Fibroblast of pulmonary artery (primary cell): ENCODE results near the gene YAF2.
"Not testable (repeated sequence)": the region's sequence is repeated elsewhere in the genome, so short reads cannot be mapped to it uniquely, and the experiment has no call there.

Experiments used
- DNase-seq: peaks from one replicate; pipeline ENCODE4 v3.0.0-alpha.2; 2010; ENCODE audit warnings: low read depth
- H3K4me3 ChIP-seq: replicated peaks from 2 replicates; pipeline ENCODE4 v1.5.1; 2011; ENCODE audit warnings: low read depth, mild to moderate bottlenecking, control low read depth, low read length, moderate library complexity
- TF ChIP-seq, protein P1 (sequence below): IDR thresholded peaks from 2 replicates; pipeline ENCODE4 v1.5.1; 2011; ENCODE audit warnings: mild to moderate bottlenecking, control low read depth, low read length, inconsistent platforms; ENCODE audit errors: missing control alignments

The YAF2 gene

DNA sequence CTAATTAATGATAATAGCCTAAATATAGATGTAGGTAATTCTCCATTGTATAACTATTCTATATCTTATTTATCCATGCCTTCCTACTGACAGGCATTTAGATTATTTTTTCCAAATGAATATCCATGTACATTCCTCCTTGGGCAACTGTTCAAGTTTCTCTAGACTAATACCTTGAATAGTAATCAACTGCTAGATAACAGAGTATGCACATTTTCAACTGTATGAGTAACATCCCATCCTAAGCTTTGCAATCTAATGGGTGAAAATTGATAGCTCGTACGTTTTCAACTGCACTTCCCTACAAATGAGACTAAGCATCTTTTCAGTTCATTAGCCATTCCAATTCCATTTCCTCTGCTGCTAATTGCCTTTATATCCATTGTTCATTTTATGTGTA, 37.0 kb downstream of the YAF2 start:
- no peak for DNase-seq
- TF ChIP-seq, protein P1, sequence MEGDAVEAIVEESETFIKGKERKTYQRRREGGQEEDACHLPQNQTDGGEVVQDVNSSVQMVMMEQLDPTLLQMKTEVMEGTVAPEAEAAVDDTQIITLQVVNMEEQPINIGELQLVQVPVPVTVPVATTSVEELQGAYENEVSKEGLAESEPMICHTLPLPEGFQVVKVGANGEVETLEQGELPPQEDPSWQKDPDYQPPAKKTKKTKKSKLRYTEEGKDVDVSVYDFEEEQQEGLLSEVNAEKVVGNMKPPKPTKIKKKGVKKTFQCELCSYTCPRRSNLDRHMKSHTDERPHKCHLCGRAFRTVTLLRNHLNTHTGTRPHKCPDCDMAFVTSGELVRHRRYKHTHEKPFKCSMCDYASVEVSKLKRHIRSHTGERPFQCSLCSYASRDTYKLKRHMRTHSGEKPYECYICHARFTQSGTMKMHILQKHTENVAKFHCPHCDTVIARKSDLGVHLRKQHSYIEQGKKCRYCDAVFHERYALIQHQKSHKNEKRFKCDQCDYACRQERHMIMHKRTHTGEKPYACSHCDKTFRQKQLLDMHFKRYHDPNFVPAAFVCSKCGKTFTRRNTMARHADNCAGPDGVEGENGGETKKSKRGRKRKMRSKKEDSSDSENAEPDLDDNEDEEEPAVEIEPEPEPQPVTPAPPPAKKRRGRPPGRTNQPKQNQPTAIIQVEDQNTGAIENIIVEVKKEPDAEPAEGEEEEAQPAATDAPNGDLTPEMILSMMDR = no peak

DNA sequence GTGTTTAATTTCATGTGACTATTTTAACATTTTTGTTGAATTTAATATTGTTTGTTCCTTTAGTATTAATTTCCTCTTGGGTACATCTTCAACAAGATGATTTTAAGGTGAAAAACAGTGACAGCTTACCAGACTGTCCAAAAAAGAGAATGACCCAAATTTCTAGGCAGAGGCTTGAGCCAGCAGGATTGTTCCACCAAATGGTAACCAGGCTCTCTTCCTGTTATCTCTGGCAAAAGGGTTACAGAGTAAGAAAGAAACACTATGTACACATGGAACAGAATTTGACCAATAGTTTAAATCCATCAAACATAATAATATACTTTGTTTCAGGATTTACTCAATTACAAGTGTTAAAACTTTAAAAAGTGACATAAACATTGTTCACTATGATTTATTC, 39.0 kb downstream of the YAF2 start:
- no peak overlapping the region for H3K4me3 ChIP-seq
- DNase-seq = no peak
- TF ChIP-seq, protein P1 = no peak

More for the DNA sequence above, 37.0 kb downstream of the YAF2 start:
- no peak overlapping the region for H3K4me3 ChIP-seq

DNA sequence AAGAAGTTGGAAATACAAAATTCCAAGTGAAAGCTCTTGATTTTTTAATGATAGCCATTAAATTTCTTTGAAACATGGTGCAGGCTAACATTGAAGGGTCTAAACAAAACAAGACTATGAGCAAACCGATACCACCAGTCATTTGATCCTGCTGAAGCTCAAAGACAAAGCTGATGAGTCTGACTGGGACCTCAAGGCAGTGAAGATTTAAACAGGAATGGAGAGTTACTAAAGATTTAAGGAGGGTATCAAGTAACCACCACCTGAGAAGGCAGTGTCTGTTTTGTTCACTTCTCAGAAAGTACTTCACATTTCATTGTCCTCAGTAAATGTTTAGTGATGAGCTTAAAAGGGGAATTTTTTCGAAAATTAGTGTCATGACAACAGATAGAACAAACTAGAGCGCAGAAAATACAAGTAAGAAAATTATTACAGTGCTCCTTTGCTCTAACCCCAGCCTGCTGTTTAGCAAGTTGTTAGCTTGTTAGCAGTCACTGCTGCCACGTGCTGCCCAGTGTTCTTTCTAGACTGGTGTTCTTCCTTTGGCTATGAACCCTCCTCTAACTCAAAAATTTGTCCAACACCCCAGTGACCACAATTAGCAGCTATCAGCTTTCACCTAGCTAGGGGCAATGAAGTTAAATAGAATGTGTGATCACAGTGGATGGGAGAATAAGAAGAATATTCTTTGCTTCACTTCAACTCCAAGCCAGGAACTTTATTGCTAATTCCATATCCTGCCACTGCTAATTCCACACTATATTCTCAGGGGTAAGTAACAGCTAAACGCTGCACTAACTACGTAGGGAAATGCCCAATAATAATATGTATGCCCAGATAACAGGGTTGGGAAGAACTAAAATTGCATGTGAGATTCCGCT, 41.1 kb downstream of the YAF2 start:
- no peak overlapping the region for H3K4me3 ChIP-seq
- TF ChIP-seq, protein P1 = no peak
- no peak for DNase-seq

DNA sequence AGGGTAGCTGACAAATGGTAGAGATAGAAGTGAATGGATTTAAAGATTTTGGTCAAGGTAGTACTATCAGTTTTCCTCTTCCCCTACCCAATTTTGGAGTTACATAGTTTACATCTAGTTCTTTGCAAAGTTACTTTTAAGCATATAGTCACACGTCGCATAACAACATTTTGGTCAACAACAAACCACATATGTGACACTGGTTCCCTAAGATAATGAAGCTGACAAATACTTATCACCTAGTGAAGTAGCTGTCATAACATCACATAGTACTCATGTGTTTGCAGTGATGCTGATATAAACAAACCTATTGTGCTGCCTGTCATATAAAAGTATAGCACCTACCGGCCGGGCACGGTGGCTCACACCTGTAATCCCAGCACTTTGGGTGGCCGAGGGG, 45.4 kb downstream of the YAF2 start:
- no peak for DNase-seq
- TF ChIP-seq, protein P1 = no peak
- no peak overlapping the region for H3K4me3 ChIP-seq

DNA sequence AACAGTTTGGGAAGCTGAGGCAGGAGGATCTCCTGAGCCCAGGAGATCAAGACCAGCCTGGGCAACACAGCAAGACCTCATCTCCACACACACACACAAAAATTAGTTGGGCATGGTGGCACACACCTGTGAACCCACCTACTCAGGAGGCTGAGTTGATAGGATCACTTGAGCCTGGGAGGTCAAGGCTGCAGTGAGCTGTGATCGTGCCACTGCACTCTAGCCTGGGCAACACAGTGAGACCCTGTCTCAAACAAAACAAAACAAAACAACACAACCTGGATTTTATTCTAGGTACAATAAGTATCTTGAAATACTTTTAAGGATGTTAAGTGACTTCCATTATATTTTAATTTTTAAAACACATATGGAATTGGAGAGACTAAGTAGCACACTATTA, 45.8 kb downstream of the YAF2 start:
- TF ChIP-seq, protein P1 = no peak
- no peak overlapping the region for H3K4me3 ChIP-seq
- no peak for DNase-seq

DNA sequence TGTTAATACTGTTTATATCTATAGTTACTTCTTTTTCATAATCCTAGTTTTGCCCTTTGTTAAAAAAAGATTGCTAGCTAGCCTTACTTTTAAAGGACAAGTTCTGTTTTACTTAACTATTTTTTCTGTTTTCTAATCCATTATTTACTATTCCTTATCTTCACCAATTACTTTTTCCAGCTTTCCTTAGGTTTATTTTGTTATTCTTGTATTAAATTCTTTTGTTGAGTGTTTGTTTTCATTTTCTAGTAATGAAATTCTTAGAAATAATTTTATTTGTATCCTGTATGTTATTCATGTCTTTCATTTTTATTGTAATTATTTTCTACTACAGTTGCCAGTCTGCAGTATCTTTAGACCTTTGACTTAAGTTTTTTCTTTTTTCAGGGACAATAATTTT, 47.7 kb downstream of the YAF2 start:
- no peak overlapping the region for H3K4me3 ChIP-seq
- no peak for DNase-seq
- TF ChIP-seq, protein P1 = no peak

DNA sequence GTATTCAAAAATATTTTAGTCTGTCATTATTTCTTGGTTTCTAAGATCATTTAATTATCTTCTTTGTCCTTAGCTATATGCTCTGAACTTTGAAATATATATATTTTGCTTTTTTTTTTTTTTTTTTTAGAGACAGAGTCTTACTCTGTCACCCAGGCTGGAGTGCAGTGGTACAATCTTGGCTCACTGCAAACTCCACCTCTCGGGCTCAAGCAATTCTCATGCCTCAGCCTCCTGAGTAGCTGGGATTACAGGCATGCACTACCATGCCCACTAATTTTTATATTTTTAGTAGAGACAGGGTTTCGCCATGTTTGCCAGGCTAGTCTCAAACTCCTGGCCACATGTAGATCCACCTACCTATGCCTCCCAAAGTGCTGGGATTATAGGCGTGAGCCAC, 49.8 kb downstream of the YAF2 start:
- DNase-seq, H3K4me3 ChIP-seq: not testable (repeated sequence)
